GM03348 (cell line): Measurements from ENCODE around the gene GPR141.

Source experiments
- DNase-seq: peaks from one replicate; pipeline ENCODE4 v3.0.0; 2012; ENCODE audit warnings: low spot score

Gene GPR141

DNA sequence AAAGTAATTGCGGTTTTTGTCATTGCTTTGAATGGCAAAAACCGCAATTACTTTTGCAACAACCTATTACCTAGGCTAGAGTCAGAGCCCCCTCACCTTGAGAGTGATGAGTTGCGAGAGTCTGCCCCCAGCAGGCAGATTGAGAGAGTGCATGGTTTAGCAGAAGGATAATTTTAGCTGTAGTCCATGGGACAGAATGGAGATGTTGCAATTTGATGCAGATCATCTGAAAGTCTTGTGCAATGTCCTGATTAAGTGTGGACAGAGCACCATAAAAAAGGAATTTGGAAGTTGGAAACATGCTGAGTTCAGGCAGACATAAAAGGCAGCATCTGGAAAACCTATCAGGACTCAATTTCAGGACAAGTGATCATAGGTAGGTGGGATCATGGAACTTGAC lies 48.7 kb downstream of the GPR141 start:
- no peak for DNase-seq

DNA sequence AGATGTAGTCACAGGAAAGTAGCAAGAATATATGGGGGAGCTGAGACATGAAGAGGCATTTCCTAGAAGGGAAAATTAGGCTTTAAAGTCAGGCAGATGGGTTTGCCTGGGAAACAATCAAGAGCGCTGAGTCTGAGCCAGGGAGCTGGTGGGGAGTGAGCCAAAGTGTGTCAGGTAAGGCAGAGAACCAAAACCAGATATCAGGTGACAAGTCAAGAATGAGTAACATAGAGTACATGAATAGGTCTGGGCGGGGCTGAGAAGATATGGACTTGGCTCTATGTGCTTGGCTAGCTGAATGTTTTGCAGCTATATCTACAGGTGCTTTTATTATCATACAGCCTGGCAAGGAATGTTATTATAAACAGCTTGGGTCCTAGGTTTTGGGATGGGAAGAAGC lies 49.3 kb downstream of the GPR141 start:
- DNase-seq = no peak

DNA sequence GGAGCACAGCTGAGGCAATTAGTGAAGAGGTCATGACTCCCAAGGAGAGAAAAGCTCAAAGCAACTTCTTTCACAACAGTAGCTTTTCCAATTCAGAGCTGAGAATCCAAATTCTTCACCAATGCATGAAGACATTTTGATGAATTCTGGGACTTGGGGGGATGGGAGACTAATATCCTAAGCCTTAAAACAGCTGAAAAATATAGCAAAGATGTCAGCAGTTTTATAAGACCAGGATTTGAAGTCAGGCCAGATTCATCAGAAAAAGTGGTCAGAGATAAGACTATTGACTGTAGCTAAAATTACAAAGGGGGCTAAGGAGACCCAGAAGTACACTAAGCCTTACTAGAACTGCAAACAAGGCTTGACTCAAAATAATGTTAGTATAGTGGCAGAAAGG lies 51.6 kb downstream of the GPR141 start:
- no peak for DNase-seq

DNA sequence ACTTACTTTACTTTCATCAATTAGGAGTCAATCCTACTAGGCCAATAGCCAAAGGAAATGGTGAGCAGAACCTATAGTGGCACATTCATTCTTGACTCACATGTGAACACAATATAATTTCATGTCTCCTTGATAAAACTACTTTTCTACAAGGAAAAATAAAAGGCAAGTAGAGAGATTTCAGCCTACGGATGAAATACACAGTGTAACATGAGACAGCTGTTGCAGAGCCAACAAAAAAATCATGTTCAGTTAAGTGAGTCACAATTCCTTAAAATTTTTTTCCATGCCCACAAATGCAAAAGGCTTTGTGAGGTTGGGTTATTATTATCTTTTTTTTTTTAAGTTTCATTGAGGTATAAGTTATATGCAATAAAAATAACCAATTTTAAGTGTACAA lies 54.8 kb downstream of the GPR141 start:
- DNase-seq = no peak

DNA sequence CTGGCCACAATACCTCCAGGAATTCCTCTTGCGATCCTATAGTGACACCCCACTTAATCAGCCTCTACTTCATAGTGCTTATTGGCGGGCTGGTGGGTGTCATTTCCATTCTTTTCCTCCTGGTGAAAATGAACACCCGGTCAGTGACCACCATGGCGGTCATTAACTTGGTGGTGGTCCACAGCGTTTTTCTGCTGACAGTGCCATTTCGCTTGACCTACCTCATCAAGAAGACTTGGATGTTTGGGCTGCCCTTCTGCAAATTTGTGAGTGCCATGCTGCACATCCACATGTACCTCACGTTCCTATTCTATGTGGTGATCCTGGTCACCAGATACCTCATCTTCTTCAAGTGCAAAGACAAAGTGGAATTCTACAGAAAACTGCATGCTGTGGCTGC lies 56.8 kb downstream of the GPR141 start:
- no peak for DNase-seq

DNA sequence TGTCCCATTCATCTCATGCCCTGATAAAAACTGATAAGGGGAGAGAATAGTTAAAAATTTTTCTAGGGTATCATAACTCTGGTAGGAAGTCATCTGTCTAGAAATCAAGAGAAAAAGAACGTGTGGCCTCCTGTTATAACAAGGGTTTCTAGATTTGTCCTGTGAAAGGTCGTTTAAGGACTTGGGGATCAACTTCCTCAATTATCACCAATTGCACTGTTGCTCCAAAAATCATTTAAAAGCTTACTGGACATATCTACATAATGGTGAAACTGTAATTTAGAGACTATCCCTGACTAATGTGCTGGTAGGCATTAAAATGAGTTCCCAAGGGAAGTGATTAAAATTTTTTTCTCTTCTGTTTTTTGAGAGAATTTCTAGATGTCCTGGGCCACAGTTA lies 58.2 kb downstream of the GPR141 start:
- no peak for DNase-seq

DNA sequence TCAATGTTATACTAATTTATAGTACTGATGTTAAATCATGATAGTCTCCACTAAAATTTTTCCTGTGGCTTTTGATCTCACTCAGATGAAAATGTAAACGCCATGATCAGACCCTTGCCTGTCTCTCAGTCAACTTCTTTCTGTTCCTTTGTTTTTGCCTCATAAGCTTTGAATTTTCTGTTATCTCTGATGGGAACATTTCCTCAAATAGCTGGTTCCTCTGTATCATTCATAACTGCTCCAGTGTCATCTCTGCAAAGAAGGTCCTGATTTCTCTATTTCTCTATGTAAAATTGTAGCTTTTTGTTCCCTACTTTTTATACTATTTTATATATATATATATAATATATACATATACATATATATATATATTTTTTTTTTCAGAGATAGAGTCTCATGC lies 67.5 kb downstream of the GPR141 start:
- DNase-seq = no peak

DNA sequence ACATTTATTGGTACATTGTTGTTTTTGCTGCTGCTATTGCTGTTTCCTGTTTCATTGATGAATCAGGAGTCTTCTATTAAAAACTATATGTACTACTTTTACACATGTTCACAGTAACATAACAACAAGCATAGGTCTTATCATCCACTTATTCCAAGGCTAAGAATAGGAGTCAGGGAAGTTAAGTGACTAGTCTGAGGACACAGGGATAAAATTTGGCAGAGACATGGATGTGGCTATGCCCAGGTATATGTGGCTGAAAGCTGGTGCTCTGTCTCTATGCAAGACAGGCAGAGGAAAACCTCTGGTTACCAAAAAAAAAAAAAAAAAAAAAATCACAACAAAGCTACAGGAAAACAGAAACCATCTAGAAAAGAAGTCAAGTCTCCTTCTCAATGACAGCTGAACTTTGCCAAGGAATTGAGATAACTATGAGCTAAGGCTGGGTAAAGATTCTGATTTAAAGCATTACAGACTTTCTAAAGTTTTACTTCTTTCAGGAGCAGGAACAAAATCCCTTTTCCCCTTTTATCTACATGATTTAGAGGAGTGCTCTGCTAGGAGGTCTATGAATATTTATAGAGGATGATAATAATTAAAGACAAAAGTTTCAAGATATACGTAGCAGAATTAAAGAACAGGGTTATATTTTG lies 70.0 kb downstream of the GPR141 start:
- no peak for DNase-seq

DNA sequence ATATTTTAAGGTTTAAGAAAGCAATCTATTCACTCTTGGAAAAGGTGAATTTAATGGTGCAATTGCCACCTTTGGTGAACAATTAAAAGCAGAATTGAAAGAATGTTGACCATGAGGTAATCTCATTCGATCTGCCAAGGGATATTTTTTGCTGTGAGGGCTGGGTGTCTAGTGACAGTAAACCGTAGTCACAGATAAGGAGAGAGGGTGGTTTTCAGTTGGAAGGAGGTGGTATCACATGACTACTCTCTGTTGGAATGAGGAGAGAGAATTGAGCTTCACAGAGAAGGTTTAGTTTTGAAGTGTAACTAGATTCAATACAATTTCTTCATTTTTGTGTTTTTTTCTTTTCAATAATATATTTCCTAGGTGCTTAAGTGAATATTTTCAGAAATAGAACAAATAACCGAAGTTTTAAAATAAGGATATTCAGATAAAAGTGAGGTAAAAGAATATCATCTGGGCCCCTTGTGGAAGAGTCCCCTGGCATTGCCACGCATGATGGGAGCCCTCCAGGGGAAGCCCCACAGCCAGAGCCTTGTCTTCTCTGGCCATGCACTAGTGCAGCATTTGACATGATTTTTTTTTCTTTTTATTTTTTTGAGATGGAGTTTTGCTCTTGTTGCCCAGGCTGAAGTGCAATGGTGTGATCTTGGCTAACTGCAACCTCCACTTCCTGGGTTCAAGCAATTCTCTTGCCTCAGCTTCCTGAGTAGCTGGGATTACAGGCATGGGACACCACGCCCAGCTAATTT lies 73.4 kb downstream of the GPR141 start:
- no peak for DNase-seq

DNA sequence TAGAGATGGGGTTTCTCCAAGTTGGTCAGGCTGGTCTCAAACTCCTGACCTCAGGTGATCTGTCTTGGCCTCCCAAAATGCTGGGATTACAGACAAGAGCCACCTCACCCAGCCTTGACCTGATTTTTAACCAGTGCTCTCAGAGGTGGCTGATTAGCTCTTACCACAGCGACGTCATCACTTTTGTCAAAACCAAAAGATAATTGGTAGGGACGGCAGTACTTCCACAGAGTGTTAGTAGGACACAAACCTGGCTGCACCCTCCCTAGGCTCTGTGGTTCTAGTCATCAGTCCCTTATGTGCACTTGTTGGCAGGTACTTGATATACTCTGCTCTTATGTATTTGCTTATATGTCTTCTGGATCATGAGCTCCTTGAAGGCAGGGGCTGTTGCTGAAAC lies 74.0 kb downstream of the GPR141 start:
- DNase-seq = no peak

DNA sequence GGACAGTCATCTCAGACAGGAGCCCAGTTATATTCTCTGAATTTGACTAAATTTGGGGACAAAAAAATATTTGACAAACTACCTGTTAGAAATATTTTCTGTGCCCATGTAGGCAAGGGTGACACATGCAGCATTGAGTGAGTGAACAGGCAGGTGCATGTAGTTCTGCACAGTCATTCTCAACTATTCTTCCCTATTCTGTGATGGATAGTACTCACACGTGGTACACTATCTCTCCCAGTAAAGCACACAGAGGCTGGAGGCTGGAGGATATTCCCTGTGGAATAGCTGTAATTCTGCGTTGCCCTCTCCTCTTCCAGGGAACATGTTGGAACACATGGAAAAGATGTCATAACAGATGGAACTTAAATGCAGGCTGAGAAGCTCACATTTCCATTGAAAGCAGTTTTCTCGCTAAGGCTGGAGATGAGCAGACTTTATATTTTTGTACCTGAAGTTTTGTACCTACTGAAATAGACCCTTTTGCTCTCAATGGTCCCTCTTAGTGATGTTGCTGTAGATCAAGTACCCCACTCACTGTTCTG lies 75.0 kb downstream of the GPR141 start:
- no peak for DNase-seq

DNA sequence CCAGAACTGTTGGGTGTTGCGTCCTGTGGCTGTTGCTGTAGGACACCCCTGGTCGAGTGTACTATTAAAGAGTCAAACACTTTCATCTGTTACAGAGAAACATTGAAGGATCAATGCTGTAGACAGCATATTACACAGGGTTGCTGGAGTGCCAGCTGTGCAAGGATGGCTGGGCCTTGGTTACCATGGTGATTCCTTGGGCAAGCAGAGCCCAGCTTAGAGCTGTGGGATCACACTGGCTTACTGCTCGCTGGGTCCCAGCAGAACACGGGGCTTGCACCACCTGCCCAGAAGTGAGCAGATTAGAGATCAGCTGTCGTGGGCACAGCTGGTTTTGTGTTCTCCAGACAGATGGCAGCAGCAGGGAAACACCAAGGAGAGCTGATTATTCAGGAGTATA lies 76.0 kb downstream of the GPR141 start:
- no peak for DNase-seq

DNA sequence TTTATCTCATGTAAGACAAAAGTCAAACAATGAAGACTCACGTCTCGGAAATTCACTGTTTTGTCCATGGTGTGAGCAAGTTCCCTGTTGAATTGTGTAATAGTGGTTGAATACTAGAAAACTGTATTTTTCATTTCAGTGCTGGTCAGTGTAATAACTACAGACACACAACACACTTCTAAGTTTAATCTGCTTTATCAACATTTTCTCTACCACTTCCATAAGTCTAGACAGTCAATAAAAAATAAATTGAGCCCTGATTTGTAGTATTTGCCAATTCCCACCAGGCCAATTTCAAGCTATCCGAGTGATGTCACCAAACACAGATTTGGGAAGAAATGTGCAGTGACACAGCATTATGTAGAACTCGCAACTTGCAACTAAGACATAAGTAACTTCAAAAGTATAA lies 81.9 kb downstream of the GPR141 start:
- no peak for DNase-seq

DNA sequence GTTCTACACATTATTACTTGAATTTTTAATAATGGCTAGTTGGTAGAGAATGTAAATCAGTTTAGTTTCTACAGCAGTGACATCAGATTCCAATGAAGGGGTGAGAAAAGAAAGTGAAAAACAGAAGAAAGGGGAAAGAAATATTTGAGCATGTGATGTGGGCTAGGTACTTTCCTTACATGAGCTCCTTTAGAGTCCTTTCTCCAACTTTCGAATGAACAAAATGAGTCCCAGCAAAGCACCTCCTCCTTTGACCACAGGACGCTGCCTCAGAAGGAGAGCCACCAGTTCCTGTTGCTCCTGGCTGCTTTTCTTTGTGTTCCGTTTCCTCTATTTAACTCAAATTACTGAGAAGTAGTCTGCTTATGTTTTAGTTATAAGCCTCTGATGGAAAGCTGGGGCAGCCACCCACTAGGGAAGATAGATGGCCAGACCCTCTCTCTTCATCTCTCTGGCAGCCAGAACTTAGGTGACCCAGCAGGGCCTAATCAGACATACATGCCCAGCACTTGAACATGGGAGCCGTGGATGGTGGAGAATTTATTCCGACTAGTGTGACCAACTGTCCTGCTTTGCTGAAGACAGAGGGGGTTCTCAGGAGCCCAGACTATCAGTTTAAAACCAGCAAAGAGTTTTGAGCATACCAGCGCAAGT lies 82.4 kb downstream of the GPR141 start:
- DNase-seq = no peak

DNA sequence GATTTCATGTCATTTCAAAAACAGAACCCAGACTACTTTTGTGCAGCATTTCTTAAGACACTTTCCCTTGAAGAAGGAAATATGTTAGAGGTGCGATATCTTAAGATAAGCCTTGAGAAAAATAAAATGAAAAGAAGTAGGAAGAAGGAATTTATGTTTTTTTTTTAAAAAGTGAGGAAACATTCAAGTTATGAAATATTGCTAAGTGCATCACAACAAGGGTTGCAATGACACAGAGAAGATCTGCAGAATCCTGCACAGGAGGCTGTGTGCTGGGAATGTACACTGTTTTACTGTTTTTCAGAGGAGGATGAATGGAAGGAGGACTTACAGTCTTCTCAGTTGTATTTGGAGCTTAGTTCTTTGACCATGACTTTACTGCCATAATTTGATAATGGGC lies 85.0 kb downstream of the GPR141 start:
- no peak for DNase-seq

DNA sequence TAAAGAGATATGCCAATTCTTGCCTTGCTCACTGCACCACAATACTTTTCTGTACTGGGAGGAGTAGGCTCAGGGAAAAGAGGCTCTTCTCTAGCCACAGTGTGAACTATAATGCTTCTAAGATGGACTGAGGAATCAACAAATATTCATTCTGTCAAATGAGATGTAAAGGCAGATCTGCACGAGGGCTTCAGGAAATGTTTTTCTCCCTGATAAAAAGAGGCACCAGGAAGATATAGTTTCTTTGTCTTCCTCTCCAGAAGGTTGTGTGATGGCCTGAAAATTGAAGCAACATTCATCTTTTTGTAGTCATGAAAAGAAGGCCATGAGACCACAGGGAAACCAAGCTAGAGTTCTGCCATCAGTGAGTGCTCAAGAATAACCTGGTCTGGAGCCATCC lies 85.7 kb downstream of the GPR141 start:
- DNase-seq = no peak

DNA sequence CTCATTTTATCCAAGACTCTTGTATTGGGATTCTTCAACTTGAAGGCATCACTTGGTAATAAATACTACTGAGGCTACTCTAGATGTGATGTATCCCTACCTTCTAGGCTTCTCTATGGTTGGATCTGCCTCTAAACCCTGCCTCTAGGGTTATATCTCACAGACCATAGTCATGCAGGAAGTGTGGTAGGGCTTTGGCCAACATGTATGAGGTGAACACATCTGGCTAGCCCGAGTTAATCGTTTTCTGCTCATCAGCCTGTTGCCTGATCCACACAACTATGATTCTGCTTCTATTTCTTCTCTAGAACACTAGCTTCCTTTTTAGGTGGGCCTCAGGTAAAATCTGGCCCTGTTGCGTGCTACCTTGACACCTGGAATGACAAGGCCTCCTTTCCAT lies 86.2 kb downstream of the GPR141 start:
- DNase-seq = no peak

DNA sequence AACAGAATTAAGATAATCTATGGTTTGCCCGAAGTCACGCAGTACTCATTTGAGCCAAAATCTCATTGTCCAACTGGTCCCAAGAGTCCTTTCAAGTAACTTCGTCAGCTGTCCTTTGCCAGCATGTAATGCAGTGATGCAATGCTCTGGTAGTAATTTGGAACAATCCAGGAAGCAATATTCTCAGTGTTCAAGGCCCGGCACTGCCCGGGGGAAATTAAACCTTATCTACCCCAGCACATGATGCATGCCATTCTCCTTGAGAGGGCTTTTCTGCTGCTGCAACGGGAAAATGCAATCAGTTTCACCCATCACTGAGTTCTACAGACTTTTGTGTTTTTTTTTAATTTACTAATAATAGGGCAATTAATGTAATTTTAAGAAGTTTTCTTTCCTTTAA lies 87.3 kb downstream of the GPR141 start:
- no peak for DNase-seq

DNA sequence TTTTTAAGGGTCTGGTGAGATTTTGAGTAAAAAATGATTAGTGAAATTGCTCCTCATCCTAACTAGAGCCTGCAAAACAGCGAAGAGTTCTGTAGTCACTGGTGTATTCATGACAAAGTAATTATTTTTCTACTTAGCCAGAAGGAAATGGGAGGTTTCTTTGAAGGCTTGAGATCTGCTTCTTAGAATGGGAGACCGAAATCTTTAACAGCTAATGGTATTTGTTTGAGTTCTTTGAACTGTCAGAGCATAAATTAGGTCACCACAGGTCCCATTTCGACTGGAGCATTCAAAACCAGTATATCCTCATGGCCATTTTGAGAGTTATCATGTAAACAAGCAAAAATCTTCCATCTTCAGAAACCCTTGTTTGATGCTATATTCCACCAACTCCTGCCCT lies 87.8 kb downstream of the GPR141 start:
- no peak for DNase-seq

DNA sequence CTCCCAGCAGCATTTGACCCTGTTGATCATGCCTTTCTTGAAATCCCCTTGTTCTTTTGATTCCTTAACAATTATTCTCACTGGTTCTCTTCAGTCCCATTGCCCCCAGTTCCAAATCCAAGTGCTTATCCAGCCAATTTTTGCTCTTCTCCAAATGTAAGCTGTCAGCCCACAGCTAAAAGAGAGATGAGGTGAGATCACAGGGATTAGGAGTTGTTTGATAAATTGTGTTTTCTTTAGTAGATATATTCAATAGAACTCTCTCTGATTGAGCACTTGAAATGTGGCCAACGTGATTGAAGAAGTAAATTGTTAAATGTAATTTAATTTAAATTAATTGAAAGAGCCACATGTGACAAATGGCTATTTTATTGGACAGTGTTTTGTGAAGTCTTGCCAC lies 88.2 kb downstream of the GPR141 start:
- DNase-seq = no peak

DNA sequence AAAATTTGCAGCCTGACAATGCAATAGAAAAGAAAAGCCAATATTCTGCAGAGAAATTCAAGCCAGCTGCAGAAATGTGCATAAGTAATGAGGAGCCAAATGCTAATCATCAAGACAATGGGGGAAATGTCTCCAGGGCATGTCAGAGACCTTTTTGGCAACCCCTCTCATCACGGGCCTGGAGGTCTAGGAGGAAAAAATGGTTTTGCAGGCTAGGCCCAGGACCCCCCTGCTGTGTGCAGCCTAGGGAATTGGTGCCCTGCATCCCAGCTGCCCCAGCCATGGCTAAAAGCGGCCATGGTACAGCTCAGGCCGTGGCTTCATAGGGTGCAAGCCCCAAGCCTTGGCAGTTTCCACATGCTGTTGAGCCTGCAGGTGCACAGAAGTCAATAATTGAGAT lies 92.4 kb downstream of the GPR141 start:
- no peak for DNase-seq

DNA sequence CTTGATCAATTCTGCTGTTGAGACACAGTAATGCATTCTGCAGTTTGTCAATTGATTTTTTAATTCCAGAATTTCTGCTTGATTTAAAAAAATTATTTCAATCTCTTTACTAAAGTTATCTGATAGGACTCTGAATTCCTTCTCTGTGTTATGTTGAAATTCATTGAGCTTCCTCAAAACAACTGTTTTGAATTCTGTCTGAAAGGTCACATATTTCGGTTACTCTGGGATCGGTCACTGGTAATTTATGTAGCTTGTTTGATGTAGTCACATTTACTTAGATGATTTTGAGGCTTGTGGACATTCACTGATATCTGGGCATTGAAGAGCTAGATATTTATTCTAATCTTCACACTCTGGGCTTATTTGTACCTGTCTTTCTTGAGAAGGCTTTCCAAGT lies 97.6 kb downstream of the GPR141 start:
- no peak for DNase-seq

DNA sequence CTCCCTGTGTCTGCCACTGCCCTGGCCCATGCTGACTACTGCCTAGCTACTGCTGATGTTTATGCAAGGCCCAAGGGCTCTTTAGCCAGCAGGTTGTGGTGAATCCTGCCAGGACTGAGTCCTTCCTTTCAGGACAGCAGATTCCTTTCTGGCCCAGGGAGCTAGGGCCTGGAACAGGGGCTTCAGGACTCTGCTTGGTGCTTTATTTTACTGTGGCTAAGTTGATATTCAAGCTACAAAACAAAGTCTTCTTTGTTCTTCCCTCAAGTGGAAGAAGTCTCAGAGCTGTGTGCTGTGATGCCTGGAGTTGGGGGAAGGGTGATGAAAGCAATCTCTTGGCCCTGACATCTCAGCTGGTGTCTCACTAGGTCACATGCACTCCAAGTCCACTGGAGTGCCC lies 98.6 kb downstream of the GPR141 start:
- no peak for DNase-seq
